GM18909 (cell line): ENCODE measurements around the gene SMIM35.
"Not testable (repeated sequence)": the region's sequence is repeated elsewhere in the genome, so short reads cannot be mapped to it uniquely, and the experiment has no call there.

Experiments used
- ATAC-seq: cut with Tn5 transposase; IDR thresholded peaks from one replicate; pipeline ENCODE4 v1.9.1; 2021; ENCODE audit warnings: mild to moderate bottlenecking; ENCODE audit not compliant: unreplicated experiment, poor library complexity

SMIM35 gene

DNA sequence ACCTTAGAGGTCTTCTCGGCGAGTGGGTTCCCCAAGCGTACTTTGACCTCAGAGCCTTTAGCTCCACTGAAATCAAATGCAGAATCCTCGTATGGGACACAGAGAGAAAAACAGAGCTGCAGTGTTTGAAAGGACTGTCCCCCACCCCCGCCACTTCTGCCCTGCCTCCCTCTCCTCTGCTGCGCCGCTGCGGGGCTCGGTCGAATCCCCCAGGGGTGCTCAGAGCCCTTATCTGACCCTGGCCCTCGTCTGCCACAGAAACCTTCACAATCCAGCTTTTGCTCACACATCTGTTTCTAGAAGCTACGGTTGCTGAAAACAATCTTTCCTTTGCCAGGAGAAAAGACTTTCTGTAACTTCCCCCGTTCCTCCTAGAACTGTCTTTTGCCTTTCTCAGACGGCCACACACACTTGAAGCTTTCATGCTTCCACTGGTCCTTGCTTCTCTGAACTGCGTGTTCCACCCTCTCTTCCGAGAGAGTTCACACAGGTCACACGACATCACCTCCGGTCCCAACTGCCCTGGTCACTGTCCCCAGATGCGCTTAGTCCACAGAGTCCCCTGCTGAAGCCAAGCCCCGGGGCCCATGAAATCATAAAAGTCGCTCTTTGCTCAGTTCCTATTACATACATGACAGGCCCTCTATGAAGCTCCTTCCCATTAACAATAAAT lies 3.7 kb downstream of the SMIM35 start:
- no peak for ATAC-seq

DNA sequence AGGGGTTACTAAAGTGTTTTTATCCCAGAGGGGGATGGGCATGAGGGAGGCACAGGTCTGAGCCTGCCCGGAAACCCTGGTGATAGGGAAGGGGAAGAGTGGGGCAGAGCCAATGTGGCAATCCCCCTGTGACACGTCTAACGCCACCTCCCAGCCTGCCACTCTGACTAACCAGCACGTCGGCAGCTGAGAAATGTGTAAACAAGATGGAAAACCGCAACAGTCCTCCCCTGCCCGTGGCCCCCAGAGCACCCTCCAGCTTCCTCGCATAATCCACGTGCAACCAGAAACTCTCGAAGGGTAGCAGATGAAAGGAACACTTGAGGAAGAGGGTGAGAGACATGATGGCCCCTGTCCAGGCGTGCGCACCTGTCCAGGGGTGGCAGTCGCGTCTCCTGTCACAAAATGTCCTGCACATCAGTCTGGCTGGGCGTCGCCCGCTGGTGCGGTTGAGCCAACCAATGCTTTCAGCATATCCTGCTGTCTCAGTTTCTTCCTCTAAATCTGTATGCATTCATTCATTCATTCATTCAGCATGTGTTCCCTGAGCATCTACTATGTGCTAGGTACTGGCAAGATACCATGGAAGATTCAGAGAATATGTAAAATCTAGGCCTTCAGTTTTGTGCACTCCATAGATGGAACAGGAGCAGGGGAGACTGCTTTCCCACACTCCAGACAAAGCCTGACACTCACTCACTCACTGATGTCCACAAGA lies 5.4 kb downstream of the SMIM35 start:
- no peak for ATAC-seq

DNA sequence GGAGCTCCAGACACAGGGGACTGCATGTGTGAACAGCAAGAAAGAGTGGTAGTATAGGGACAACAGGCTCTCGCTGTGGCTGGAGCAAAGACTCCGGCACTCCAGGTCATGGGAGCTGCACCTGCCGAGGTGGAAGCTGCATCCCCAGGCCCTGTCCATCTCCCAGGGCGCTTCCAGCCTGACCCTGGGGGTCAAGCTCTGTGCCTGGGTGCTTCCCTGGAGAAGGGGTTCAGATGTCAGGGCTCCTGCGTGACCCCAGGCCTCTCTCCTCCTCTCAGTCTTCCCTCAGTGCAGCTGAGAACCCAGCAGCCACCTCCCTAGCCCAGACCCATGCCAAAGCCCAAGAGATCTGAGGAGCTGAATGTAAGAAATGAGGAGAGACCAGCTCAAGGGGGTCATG lies 6.5 kb downstream of the SMIM35 start:
- no peak for ATAC-seq

GRCh38 chr11:118079491-118079890 lies 7.3 kb downstream of the SMIM35 start:
- no peak for ATAC-seq

DNA sequence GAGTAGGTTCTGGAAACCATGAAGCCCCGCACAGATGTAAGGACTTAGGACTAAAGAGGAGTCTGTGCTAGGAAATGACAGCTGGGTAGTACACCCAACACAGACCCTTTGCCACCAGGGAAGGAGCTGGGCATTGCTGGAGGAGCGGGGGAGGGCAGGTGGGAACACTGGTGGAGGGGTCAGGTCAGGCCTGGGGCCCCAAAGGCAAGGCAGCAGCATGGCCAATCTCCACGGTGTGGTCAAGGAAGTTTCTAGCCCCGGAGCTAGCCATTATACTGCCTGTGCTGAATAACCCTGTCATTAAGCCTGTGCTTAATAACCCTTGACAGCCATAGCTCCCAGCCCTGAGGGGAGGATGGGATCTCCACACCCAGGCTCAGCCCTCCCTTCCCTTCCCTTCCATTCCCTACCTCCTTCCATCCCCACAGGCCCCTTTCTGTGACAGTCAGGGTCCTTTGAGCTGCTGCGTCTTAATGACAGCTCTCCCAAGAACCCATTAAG lies 7.8 kb downstream of the SMIM35 start:
- ATAC-seq, result no peak

- no peak for ATAC-seq
Observed at GRCh38 chr11:118076754-118077281, 9.9 kb downstream of the SMIM35 start, which contains the start of gene TMPRSS4. Gene TMPRSS4, plus strand, starts transcription at chr11:118077078. Its CDS starts 225 bp downstream, at chr11:118077303.

- ATAC-seq, result no peak
Observed at GRCh38 chr11:118074785-118075184, 12.0 kb downstream of the SMIM35 start.

DNA sequence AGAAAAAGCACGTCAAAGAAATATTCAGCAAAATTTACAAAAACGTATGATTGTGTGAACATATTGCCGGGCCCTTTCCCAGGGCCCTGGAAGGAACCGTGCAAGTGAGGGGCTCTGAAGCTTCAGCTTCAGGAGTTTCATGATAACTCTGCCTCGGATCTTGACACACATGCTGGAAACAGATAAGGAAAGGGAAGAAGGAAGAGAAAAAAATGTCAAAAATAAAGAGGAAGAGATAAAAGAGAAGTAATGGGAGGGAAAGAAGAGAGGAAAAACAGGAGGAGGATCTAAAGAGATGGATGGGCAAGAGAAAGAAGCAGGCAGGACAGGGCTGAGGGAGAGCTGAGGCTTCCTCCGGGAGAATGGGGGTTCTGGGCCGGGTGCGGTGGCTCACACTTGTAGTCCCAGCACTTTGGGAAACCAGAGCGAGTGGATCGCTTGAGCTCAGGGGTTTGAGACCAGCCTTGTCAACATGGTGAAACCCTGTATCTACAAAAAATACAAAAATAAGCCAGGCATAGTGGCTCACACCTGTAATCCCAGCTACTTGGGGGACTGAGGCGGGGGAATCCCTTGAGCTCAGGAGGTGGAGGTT lies 12.6 kb downstream of the SMIM35 start:
- no peak for ATAC-seq

DNA sequence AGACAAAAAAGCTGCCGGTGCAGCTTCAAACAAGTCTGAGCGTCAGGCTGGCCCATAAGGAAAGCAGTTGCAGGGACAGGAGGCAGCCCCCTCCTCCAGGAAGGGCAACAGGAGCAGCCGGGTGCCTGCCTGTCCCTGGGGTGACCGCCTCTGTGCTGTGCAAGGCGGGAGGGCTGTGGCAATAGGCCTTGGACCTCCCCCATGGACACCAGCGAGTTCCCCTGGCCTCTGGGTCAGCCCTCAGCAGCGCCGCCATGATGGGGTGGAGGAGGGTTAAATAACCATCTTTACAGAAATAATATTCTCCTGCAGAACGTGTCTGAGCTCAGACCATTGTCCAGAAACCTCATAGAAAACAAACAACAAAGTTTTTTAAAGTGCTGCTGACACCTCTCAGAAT lies 13.2 kb downstream of the SMIM35 start:
- ATAC-seq, result no peak

DNA sequence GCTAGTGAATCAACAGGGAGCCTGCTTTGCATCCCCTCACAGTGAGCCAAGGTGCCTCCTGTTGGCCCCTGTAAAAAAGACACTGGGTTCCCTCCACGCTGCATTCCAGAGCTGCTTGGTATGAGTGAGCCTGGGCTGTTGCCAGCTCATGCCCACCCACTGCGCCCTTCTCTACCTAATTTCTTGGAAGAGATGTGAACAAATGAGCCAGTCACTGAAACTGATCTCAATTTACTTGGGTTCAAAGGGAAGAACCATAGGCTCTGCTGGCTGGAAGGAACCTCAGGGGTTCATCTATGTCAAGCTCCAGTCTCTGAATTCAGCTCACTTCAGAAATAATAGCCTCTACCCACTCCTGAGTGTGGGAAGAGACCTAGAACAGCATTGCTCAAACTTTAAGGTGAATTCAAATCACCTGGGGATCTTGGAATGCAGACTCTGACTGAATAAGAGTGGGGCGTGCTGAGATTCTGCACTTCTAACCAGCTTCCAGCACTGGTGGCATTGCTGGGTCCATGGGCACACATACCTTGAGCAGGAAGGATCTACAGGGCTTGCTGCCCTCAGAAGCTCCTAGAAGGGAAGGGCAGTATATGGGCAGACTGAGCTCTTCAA lies 15.2 kb downstream of the SMIM35 start:
- no peak for ATAC-seq

DNA sequence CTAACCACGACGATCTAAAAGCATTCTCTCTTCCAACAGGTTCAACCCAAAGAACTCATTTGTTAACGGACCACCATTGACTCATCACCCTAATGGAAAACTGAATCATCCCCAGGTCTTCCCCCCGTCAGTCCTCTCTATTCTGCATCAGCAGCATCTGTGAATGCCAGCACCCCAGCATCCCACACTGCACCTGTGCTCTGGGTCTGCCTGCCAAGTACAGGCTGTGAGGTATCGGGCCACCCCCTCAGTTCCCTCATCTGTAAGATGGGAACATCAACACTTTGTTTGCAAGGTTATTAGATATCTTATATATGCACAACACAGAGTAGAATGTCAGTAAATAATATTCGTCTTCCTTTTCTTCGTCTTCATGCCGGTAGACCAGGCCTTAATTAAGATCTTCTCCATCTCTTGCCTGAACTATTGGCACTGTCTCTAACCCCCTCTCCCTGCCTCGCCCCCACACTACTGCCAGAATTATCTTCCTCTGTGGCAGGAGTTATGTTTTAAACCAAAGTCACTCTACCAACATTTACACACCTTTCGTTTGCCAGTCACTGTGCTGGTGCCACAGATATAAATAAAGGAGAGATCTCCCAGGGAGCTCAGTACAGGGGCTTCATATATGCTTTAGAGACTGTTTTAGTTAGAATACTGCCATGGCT lies 17.7 kb downstream of the SMIM35 start:
- no peak for ATAC-seq

- no peak for ATAC-seq
Observed at GRCh38 chr11:118068206-118068944, 18.4 kb downstream of the SMIM35 start.

DNA sequence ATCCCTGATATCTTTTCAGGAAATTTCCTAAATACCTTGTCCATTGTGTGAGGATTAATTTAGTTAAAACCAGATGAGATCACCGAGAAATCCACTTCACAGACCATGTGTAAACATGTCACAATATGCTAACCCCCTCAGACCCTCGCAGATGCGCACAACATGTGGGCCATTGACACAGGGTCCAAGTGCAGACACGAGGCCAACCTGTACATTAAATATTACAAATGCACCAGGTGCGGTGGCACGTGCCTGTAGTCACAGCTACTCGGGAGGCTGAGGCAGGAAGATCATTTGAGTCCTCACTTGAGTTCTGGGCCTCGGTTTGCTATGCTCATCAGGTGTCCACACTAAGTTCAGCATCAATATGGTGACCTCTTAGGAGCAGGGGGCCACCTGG lies 19.8 kb downstream of the SMIM35 start:
- ATAC-seq, result no peak

DNA sequence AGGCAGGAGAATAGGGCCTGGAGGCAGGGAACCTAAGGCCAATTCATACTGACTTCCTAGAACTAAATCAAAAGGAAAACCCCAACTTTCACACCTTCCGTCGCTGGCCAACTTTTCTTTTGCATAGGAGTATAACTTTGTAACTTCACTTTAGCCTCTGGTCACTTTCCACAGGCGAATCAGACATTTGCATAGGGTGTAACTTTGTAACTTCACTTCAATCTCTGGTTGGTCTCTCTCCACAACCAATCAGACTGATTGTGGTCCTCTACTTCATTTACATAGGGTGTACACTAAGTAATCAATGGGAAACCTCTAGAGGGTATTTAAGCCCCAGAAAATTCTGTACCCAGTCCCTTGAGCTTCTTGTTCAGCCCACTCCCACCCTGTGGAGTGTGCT lies 21.4 kb downstream of the SMIM35 start:
- ATAC-seq, result no peak

DNA sequence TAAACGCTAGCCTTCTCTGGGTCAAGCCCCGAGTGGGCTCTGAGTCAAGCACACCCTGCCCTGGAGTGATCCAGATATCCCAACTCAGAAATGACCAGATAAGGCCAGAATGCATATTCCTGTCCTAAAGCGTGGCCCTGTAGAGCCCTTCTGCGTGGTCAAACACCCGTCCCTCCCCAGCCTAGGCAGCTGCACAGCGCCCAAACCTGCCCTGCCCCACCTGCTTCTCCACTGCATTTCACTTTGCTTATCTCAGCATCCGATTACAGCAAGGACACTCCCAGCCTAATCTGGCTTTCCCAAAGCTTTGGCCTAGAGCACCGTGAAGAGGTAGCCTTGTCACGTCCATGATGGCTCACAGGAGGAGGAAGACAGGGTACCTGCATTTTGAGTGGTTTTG lies 21.8 kb downstream of the SMIM35 start:
- no peak for ATAC-seq

- ATAC-seq, result not testable (repeated sequence)
Observed at GRCh38 chr11:118062631-118063030, 24.1 kb downstream of the SMIM35 start.

- not testable (repeated sequence) for ATAC-seq
Observed at GRCh38 chr11:118062181-118062580, 24.6 kb downstream of the SMIM35 start.

GRCh38 chr11:118061586-118062125 lies 25.1 kb downstream of the SMIM35 start:
- ATAC-seq, result no peak

GRCh38 chr11:118060869-118061268 lies 25.9 kb downstream of the SMIM35 start:
- ATAC-seq, result no peak
